HG02610 (cell line): ENCODE data around the gene RAC2.

Experiments
- ATAC-seq: cut with Tn5 transposase; IDR thresholded peaks from one replicate; pipeline ENCODE4 v1.9.1; 2021; ENCODE audit warnings: mild to moderate bottlenecking, moderate library complexity; ENCODE audit not compliant: unreplicated experiment

Gene RAC2

DNA sequence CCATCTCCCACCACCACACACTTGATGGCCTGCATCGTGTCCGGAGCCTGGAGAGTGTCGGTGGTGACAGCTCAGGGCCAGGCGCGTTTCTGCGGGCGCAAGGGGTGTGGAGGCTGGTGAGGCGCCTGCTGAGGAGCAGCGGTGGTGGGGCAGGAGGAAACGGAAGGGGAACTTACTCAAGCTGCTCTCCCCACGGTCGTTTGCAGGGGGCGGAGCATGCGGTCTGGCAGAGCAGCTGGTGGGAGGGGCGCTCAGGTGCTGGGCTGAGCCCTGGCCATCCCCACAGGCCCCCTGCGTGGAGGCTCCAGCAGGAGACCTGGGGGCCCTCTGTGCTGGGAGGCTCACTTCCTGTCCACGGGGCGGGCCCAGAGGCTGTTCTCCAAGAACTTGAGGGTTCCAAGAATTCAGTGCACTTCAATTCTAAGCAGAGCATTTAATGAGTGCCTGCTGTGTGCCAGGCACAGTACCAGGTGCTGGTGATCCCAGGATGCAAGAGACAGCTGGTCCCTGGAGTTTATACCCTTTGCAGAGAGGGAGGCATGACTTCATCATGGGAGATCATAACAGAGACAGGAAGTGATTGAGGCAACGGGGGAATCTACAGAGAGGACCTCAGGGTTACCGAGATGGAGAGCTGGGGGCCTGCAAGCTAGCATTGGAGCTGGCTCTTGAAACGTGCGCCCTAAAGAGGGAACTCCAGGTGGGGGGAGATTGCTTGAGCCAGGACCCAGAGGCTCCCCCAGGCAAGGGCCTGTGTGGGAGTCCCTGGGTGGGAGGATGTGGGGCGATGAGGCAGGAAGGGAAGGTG is at the start of gene RAC2:
Gene RAC2 (minus strand): TSS at position 156 of the 808 bp plus-strand sequence. CDS start 121 bp downstream, at position 35.
- peak; percentile 48 for ATAC-seq

- ATAC-seq: no peak
These were observed 49.1 kb upstream of the RAC2 start for GRCh38 chr22:37293172-37293571.

DNA sequence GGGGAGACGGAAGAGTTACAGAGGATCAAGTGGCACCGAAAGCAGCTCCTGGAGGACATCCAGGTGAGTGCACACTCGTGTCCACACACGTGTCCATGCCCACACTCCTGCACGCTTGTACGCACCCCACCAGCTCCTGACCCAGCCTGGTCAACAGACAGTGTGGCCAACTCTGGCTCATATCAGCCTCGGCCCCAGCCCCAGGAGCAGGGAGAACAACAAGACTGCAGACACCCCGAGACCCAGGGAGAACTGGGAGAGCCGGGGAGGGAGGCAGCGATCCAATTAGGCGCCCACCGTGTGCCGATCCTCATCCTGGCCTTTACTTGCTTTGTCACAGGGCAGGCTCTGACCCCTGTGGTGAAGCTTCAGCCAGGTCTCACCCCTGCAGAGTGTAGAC is 48.6 kb upstream of the RAC2 start:
- no peak for ATAC-seq

DNA sequence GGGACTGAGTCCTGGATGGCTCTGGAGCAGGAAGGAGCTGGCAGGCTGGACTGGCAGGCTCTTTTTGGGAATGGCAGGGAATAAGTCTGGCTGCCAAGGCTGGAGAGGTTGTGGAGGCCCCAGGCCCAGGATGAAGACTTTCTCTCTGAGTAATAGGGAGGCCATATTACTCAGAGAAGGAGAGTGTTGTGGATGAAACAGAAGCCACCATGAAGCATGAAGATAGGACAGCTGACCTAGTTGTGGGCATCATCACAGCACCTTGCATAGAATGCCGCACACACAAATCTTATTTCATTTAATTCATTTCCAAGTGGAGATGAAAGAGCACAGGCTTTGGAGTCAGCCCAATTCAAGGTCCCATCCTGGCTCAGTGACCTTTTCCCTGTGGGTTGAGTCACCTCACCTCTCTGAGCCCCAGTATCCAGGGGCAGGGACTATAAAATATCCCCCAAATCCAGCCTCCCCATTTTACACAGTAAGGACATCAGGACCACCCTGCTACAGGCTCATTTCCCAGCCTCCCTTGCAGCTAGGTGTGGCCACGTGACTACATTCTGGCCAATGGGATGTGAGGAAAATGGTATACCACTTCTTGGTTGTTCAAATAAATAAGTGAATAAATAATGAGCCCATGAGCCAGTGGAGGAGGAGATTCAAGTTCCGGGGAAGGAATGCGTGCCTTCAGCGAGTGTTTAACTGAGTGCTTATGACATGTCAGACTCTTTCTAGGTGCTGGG is 47.7 kb upstream of the RAC2 start:
- no peak for ATAC-seq

DNA sequence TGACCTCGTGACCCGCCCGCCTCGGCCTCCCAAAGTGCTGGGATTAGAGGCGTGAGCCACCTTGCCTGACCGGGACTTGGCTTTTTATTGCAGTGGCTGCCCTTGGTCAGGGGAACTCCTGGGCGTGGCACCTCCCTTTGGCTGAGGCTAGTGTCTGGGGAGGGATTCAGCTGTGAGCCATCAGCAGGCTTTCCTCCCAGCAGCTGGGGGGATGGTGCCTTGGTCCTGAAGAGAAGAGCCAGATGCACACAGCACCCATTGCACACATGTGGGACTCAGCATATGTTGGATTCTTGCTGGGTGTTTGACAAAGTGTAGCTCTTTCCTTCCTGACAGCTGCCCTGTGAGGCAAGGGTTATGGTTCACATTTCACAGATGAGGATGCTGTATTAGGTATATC is 46.7 kb upstream of the RAC2 start:
- ATAC-seq: no peak

DNA sequence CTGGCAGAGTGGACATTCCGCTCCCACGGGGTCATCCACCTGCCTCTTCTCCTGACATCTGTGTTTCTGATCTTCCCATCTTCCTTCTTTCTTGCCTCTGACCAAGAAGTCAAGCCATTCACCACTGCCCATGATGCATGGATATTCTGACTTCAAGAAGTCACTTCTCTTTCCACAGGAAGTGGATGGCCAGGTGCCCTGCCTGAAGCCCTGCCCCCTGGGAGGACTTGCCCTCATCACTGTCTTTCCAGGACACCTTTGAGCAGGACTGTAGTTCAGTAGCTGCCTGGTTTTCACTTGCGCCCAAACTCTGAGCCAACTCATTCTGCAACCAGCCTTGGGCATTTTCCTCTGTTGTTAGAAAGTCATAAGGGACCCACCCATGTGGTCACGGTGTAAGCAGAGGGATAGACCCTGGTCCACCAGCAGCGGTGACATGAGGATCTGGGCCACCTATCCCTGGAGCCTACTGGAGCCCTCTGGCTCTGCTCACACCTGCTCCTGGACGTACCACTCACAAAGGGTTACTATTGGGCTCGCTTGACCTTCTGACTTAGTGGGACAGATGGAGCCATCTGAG is 45.2 kb upstream of the RAC2 start:
- ATAC-seq: no peak

DNA sequence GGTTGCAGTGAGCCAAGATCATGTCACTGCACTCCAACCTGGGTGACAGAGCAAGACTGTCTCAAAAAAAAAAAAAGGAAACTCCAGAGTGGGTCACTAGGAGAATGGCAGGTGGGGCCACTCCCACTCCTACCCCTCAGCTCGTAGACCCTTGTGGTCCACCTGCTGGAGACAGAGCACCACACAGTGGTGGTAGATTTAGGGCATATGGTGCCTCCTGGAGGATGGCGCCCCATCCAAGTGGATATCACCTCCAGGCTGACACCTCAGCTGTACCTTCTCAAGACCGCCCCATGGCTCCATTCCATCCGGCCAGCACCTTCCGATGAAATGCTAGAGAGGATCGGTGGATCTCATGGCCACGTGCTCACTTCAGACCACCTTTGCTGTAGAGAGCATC is 44.5 kb upstream of the RAC2 start:
- ATAC-seq: no peak

GRCh38 chr22:37287550-37287951 is 43.5 kb upstream of the RAC2 start:
- ATAC-seq: no peak

GRCh38 chr22:37285937-37286336 is 41.9 kb upstream of the RAC2 start:
- no peak for ATAC-seq

DNA sequence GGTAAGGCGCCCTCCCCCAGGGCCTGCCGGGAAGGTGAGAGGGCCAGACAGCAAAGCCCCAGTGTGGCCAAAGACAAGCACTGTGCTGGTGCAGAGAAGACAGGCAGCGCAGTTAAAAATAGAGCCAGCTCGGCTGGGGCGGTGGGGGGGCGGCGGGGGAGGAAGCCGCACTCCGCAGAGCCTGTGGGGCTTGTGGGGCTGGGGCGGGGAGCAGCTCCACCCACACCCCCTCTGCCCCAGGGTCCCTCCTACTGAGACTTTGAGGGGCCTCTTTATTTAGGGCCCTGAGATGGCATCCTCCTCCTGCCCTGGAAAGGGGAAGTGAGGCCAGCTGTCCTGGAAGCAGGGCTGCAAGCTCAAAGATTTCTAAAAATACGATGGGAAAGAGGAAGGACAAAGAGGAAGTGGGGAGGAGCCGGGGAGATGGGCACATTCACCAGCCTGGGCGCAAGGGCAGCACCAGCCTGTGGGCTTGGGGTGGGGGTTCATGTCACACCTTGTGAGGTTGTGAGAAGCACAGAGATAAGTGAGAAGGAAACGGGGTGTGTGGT is 40.8 kb upstream of the RAC2 start:
- ATAC-seq: no peak

DNA sequence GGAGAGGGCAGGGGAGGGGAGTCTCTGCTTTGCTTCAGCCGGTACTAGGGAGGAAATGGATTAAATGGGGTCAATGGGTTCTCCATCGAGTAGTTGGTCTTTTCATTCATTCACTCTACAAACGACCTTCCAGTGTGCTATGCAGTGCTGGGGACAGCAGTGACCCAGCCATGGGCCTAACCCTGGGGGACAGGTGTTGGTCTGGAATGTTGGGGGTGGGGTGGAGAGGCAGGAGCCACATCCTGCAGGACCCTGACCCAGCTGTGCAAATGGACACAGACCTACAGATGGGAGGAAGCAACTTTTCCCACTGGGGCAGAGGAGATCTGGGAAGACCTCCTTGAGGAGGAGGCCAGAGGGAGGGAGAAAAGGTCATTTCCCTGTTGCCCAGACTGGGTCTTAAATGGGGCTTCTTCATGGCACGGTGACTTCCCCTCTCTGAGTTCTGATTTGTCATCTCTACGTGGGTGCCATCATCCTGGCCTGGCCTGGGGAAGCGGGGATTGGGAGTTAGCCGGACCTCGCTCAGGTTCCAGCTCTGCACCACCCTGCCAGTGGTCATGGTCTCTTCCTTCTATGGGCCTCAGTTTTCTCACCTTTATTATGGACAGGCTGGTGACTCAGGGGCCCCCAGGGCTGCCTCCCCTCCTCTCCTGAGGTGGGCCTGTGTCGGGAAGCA is 40.2 kb upstream of the RAC2 start:
- ATAC-seq: no peak

DNA sequence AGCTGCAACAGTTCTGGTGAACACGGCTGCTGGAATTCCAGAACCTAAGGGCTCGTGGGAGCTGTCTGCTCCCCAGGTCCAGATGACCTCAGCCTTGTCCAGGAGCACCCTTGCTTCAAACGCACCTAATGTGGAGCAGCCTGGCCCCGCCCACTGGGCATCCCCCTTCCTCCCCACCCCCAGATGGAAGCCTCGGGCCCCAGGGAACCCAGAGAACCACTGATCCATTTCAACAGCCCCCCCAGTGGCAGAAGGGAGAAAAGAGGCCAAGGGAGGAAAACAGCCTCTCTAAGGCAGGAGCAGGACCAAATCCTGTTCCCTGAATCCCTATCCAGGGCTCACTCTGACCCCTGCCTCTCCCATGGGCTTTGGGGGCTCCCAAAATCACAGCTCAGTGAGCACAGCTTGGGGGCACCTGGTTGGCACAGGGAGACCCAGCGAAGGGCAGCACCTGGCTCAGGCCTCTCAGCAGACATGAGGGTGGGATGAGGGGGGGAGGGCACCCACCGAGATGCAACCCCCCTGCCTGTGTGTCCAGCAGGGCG is 39.4 kb upstream of the RAC2 start:
- no peak for ATAC-seq

GRCh38 chr22:37282385-37282677 is 38.3 kb upstream of the RAC2 start, which contains the start of gene CYTH4:
TSS of gene CYTH4 (plus strand) at chr22:37282508. CDS start at chr22:37282570, 62 bp downstream.
- ATAC-seq: no peak

DNA sequence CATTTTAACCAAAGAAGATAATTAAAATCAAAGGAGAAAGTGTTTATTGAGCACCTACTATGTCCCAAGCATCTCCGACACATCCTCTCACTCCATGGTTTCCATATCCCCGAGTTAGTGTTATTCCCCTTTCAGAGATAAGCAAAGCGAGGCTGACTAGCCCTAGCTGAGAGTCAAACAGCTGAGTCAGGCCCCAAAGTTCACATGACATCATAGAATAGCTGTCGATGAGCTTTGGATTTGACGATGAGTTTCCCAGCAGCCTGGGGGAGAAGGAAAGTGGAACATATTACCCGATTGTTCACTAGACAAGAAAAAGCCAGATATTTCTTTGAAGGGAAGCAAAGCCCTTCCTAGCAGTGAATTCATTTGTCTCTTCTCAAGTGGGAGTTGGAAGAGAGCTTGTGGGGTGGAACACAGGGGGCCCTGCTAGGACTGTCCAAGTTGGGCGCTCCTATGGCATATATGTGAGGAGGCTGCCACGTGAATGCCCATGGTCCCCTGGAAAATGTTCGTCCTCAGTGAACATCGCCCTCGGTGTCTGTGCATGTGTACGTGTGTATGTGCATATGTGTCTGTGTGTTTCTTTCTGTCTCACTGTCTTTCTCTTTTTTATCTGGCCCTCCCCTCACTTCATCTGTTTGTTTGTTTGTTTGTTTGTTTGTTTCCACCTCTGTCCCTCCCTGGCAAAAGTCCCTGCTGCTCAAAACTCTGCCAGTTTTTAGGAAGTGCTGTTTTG is 37.7 kb upstream of the RAC2 start:
- ATAC-seq: no peak

GRCh38 chr22:37281195-37281594 is 37.1 kb upstream of the RAC2 start:
- no peak for ATAC-seq

DNA sequence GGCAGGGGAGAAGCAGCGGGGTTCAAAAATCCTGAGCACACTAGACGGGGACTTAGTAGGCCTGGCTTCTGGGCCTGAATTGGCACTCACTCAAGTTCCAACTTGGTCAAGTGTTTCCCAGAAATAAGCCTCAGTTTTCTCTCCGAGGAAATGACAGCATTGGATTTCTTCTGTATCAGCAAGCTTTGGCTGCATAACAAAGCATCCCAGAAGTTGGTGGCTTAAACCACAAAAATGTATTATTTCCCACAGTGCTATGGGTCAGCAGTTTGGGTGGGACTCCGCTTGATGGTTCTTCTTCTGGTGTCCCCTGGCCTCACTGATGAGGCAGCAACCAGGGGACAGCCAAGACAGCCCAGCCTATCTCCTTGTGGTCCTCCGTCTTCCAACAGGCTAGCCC is 36.6 kb upstream of the RAC2 start:
- ATAC-seq: no peak

DNA sequence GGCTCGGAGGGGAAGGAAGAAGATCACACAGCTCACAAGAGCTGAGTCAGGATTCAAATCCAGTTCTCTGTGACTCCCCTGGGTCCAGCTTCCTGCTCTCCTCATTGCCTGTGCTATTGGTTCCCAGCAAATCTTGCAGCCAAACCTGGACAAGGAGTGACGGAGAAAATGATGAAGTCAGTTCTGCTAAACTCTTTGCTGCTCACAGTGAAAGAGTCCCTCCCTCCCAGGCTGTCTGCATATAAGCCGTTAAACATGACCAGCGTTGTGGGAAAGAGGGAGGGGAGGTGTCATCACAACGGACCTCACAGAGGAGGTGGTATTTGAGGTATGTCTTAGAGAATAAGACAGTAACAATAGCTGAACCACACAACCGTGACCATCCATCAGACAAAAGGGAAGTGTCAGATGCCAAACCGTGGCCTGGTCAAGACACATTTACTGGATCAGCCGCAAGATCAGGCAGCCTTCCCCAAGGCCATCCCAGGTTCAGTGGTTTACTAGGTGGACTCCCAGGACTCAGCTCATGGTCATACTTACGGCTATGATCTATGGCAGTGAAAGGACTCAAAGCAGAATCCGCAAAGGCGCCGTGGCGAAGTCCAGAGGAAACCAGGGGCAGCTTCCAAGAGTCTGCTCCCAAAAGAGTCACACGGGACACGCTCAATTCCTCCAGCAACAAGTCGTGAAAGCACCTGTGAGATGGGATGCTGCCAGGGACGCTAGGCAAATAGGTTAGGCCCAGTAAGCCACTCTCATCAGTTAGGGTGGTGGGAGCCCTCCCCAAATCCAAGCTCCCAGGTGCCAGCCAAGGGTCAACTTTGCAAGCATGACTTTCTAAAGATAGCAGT is 35.5 kb upstream of the RAC2 start:
- no peak for ATAC-seq

GRCh38 chr22:37278261-37278660 is 34.2 kb upstream of the RAC2 start:
- no peak for ATAC-seq

GRCh38 chr22:37277384-37277783 is 33.3 kb upstream of the RAC2 start:
- ATAC-seq: no peak
